OCI-LY3 (cell line): Measurements from ENCODE around the gene EFNA3.

Experiments
- EZH2phosphoT487 ChIP-seq: fragments of 200-600 bp; shearing (Covaris generic); IDR thresholded peaks from 2 replicates; pipeline ENCODE4 v1.6.1; 2018; ENCODE audit warnings: antibody characterized with exemption, mixed run types, low read depth
- TF ChIP-seq, protein P1 (sequence below): fragments of 200-600, 300-600 bp; sonication (generic); IDR thresholded peaks from 2 replicates; pipeline ENCODE4 v1.5.1; 2014; ENCODE audit warnings: antibody characterized with exemption, low read length, low read depth

DNA sequence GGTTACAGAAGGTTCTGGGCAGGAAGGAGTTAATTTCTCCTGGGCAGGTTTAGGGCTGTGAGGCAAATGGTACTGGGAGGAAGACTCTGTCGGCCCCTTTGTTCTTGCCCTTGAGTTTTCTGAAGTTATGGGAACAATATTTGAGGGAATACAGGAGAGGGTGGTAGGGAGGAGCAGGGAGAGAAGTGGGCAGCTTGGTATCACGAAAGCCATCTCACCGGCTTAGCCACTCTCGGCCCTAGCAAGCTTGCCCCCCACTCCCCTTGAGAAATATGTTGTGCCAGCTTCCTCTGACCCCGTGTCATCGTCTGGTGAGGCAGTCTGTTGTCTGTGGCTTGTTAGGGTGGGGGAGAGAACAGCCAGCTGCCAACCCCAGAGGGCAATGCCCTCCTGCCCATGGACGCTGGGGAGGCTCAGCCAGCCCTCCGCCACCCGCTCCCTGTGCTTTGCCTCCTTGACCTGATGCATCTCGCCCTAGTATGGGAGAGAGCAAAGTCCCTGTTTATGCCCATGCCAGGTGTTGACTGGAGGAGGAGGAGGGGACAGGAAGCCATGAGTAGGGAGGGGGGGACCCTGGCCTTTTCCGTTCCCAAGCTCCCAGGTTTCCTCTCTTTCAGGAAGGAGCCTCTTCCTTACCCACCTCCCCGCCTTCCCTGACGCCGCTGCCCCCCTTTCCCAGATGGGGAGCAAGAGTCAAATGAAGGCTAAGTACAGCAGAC lies 50.3 kb downstream of the EFNA3 start:
- TF ChIP-seq, protein P1, sequence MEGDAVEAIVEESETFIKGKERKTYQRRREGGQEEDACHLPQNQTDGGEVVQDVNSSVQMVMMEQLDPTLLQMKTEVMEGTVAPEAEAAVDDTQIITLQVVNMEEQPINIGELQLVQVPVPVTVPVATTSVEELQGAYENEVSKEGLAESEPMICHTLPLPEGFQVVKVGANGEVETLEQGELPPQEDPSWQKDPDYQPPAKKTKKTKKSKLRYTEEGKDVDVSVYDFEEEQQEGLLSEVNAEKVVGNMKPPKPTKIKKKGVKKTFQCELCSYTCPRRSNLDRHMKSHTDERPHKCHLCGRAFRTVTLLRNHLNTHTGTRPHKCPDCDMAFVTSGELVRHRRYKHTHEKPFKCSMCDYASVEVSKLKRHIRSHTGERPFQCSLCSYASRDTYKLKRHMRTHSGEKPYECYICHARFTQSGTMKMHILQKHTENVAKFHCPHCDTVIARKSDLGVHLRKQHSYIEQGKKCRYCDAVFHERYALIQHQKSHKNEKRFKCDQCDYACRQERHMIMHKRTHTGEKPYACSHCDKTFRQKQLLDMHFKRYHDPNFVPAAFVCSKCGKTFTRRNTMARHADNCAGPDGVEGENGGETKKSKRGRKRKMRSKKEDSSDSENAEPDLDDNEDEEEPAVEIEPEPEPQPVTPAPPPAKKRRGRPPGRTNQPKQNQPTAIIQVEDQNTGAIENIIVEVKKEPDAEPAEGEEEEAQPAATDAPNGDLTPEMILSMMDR = no peak
- TF ChIP-seq EZH2phosphoT487 = no peak
